ENCODE results near the gene TUBA3E.
"Not testable (repeated sequence)": the region's sequence is repeated elsewhere in the genome, so short reads cannot be mapped to it uniquely, and the experiment has no call there.

GRCh38 chr2:130155956-130156623 is 42.1 kb downstream of the TUBA3E start:
- not testable (repeated sequence) for TF ChIP-seq POLR2AphosphoS5 (IDR thresholded peaks at IDR 0.05; ENCODE audit: low read depth, low read length); TAF1 (IDR thresholded peaks at IDR 0.05; ENCODE audit: borderline replicate concordance, low read depth, low read length)
